OCI-LY7 (cell line): ENCODE measurements around the gene CSTB.

Experiments used
- CTCF ChIP-seq: fragments of 200-600 bp; sonication (generic); conservative IDR thresholded peaks from 2 replicates; pipeline ENCODE4 v1.5.1; 2014; ENCODE audit warnings: mild to moderate bottlenecking, antibody characterized with exemption, low read length, moderate library complexity, mixed read lengths
- EZH2phosphoT487 ChIP-seq: fragments of 200-600 bp; sonication (generic); IDR thresholded peaks from 2 replicates; pipeline ENCODE4 v1.6.1; 2018; ENCODE audit warnings: low read depth, borderline replicate concordance, mild to moderate bottlenecking, mixed run types, antibody characterized with exemption, low read length, moderate library complexity, mixed read lengths

- TF ChIP-seq CTCF (no peak), EZH2phosphoT487 (no peak)
These were observed 7.3 kb downstream of the CSTB start for GRCh38 chr21:43768868-43769167.
